Measurements from ENCODE around the gene TLE3. TPM values are rescaled to one million over a fixed set of nuclear protein-coding genes. Genes with fewer than 3 reads are reported as not detected.

The TLE3 gene
- total RNA-seq, 1 donor from 2014 or later = 58.8 TPM

GRCh38 chr15:70068783-70069565 is 28.7 kb downstream of the TLE3 start:
- DNase-seq (no peak), ATAC-seq (no peak)
- intact Hi-C loops (cut with DNase I) = no loop called here
- no peaks in the 10 kb centered on the region for H3K9me3 ChIP-seq
- H3K27me3 ChIP-seq = no peaks in the 10 kb centered on the region
- peaks cover 14% of the 10 kb centered on the region for H3K4me1 ChIP-seq
- no peak for TF ChIP-seq CTCF (IDR thresholded peaks at IDR 0.05)
- no peak overlapping the region for H3K4me3 ChIP-seq
- H3K36me3 ChIP-seq = peaks cover 94% of the 10 kb centered on the region
- no peak overlapping the region for H3K27ac ChIP-seq

- Histone ChIP-seq H3K27ac (no peak overlapping the region), H3K4me1 (peaks cover 19% of the 10 kb centered on the region), H3K9me3 (no peaks in the 10 kb centered on the region), H3K36me3 (peaks cover 94% of the 10 kb centered on the region), H3K4me3 (no peak overlapping the region), H3K27me3 (no peaks in the 10 kb centered on the region)
- intact Hi-C loops (cut with DNase I) = no loop called here
- ATAC-seq (no peak), DNase-seq (no peak)
- TF ChIP-seq CTCF (IDR thresholded peaks at IDR 0.05) = no peak
These were observed 30.0 kb downstream of the TLE3 start for GRCh38 chr15:70067681-70068080.

GRCh38 chr15:70067011-70067410 is 30.7 kb downstream of the TLE3 start:
- ATAC-seq = peak; percentile 43
- TF ChIP-seq CTCF (IDR thresholded peaks at IDR 0.05) = no peak
- H3K4me1 ChIP-seq = peaks cover 25% of the 10 kb centered on the region
- no peaks in the 10 kb centered on the region for H3K9me3 ChIP-seq
- H3K27me3 ChIP-seq = no peaks in the 10 kb centered on the region
- H3K4me3 ChIP-seq = no peak overlapping the region
- no peak for DNase-seq
- intact Hi-C loops (cut with DNase I) = no loop called here
- peaks cover 93% of the 10 kb centered on the region for H3K36me3 ChIP-seq
- no peak overlapping the region for H3K27ac ChIP-seq

- H3K9me3 ChIP-seq = no peaks in the 10 kb centered on the region
- H3K27ac ChIP-seq = no peak overlapping the region
- no peak overlapping the region for H3K4me3 ChIP-seq
- no peak for DNase-seq
- peaks cover 94% of the 10 kb centered on the region for H3K36me3 ChIP-seq
- peaks cover 25% of the 10 kb centered on the region for H3K4me1 ChIP-seq
- no peak for TF ChIP-seq CTCF (IDR thresholded peaks at IDR 0.05)
- H3K27me3 ChIP-seq = no peaks in the 10 kb centered on the region
- intact Hi-C loops (cut with DNase I) = no loop called here
- no peak for ATAC-seq
These were observed 31.3 kb downstream of the TLE3 start for GRCh38 chr15:70066447-70066846.

- intact Hi-C loops (cut with DNase I) = no loop called here
- H3K27me3 ChIP-seq = no peaks in the 10 kb centered on the region
- H3K4me3 ChIP-seq = no peak overlapping the region
- no peak for DNase-seq
- peaks cover 94% of the 10 kb centered on the region for H3K36me3 ChIP-seq
- H3K9me3 ChIP-seq = no peaks in the 10 kb centered on the region
- H3K4me1 ChIP-seq = peaks cover 25% of the 10 kb centered on the region
- no peak for TF ChIP-seq CTCF (IDR thresholded peaks at IDR 0.05)
- H3K27ac ChIP-seq = no peak overlapping the region
- no peak for ATAC-seq
These were observed 31.7 kb downstream of the TLE3 start for GRCh38 chr15:70066004-70066403.
